DOHH2 (cell line): ENCODE results near the gene UNC13D.
A peak's percentile ranks its signal among the peaks of the same experiment; 100 is the strongest.

Experiments used
- H3F3A ChIP-seq: fragments of 200-600 bp; sonication (generic), shearing (Covaris generic); 2 replicates; pipeline ENCODE4 v1.6.0; 2016; ENCODE audit warnings: antibody characterized with exemption, mild to moderate bottlenecking; ENCODE audit not compliant: control insufficient read depth, insufficient read depth
- H3K27ac ChIP-seq: fragments of 200-600 bp; sonication (generic); 2 replicates; pipeline ENCODE4 v1.5.1; 2014; ENCODE audit warnings: low read depth, mild to moderate bottlenecking, low read length, moderate library complexity
- H3K27me3 ChIP-seq: fragments of 200-600 bp; sonication (generic); 2 replicates; pipeline ENCODE4 v1.6.1; 2014; ENCODE audit warnings: mild to moderate bottlenecking, low read length, mixed read lengths; ENCODE audit not compliant: control insufficient read depth
- H3K36me3 ChIP-seq: fragments of 200-600 bp; sonication (generic); 2 replicates; pipeline ENCODE4 v1.6.1; 2014; ENCODE audit warnings: mild to moderate bottlenecking, low read length, moderate library complexity, mixed read lengths; ENCODE audit not compliant: control insufficient read depth
- H3K4me1 ChIP-seq: fragments of 200-600 bp; sonication (generic); 2 replicates; pipeline ENCODE4 v1.6.1; 2014; ENCODE audit warnings: mild to moderate bottlenecking, low read length, mixed read lengths; ENCODE audit not compliant: control insufficient read depth
- H3K4me2 ChIP-seq: fragments of 200-600 bp; sonication (generic); 2 replicates; pipeline ENCODE4 v1.6.0; 2014; ENCODE audit warnings: mild to moderate bottlenecking, low read length, moderate library complexity
- H3K4me3 ChIP-seq: fragments of 200-600 bp; sonication (generic); 2 replicates; pipeline ENCODE4 v1.5.1; 2014; ENCODE audit warnings: mild to moderate bottlenecking, low read length, mixed read lengths
- H3K79me2 ChIP-seq: fragments of 200-600 bp; sonication (generic); 2 replicates; pipeline ENCODE4 v1.6.1; 2014; ENCODE audit warnings: mild to moderate bottlenecking, low read length, mixed read lengths; ENCODE audit not compliant: control insufficient read depth
- H3K9me2 ChIP-seq: fragments of 200-600 bp; sonication (generic); replicated peaks from 2 replicates; pipeline ENCODE4 v1.6.1; 2014; ENCODE audit warnings: mild to moderate bottlenecking, low read length, mixed read lengths; ENCODE audit not compliant: control insufficient read depth
- H3K9me3 ChIP-seq: fragments of 200-600 bp; sonication (generic); 2 replicates; pipeline ENCODE4 v1.6.1; 2014; ENCODE audit warnings: antibody characterized with exemption, low read length, mixed read lengths; ENCODE audit not compliant: control insufficient read depth, insufficient read depth
- H4K20me1 ChIP-seq: fragments of 200-600 bp; sonication (generic); 2 replicates; pipeline ENCODE4 v1.6.0; 2014; ENCODE audit warnings: low read depth, mild to moderate bottlenecking, antibody characterized with exemption, low read length, moderate library complexity; ENCODE audit not compliant: control insufficient read depth, insufficient read depth
- CTCF ChIP-seq: fragments of 200-600 bp; sonication (generic); IDR thresholded peaks from one replicate; pipeline ENCODE4 v1.5.1; 2014; ENCODE audit warnings: antibody characterized with exemption, mild to moderate bottlenecking, low read depth, low read length; ENCODE audit not compliant: poor library complexity, severe bottlenecking
- EZH2phosphoT487 ChIP-seq: fragments of 200-600 bp; sonication (generic); IDR thresholded peaks from 2 replicates; pipeline ENCODE4 v1.6.1; 2017; ENCODE audit warnings: borderline replicate concordance, mild to moderate bottlenecking, antibody characterized with exemption, low read length, moderate library complexity, mixed read lengths

UNC13D gene

GRCh38 chr17:75827308-75828075 is 16.7 kb downstream of the UNC13D start:
- Histone ChIP-seq H4K20me1 (no peaks in the 10 kb centered on the region), H3K9me2 (no peaks in the 10 kb centered on the region), H3K4me2 (peak overlapping the region; percentile 92), H3K27ac (peak overlapping the region; percentile 56), H3K4me1 (peaks cover 29% of the 10 kb centered on the region), H3K9me3 (no peaks in the 10 kb centered on the region), H3K36me3 (peaks cover 28% of the 10 kb centered on the region), H3K79me2 (no peaks in the 10 kb centered on the region), H3F3A (peaks cover 4% of the 10 kb centered on the region), H3K4me3 (peak overlapping the region; percentile 73), H3K27me3 (no peaks in the 10 kb centered on the region)
- TF ChIP-seq EZH2phosphoT487 (no peak), CTCF (peak; percentile 90)

DNA sequence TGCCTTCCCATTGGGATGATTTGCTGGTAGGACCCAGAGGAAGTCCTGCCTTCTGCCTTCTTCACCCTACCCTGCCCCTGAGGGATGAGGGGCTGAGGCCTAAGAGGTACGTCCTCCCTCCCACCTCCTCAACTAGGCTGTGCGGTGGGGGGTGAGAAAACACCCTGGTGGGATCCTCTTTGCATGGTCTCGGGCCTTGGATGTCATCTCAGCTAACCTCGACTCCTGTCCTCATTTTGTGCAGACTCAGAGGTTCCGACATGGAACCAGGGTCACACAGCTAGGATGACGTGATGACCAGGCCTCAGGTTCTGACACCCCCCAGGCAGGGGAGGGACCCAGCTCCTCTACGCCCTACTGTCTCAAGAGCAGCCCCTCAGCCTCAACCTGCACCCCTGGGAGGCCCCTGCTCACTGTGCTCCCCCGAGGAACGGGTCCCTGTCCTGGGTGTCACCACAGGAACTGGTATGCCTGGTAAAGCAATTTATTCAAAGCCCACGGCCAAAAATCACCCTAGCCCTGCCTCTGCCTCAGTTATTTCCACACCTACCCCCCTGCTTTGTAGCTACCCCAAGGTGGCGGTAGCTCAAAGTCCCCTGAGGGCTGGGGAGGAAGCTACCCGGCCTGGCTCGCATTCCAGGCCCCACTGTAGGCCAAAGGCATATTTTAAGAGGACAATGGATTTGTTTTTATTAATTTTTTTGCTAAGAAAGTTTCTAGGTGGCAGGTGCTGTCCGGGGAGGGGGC is 17.5 kb downstream of the UNC13D start:
- H3K9me2 ChIP-seq = no peaks in the 10 kb centered on the region
- H3K36me3 ChIP-seq = peaks cover 32% of the 10 kb centered on the region
- TF ChIP-seq EZH2phosphoT487 (no peak), CTCF (no peak)
- H3K27me3 ChIP-seq = no peaks in the 10 kb centered on the region
- H3K4me3 ChIP-seq = peak overlapping the region; percentile 73
- H4K20me1 ChIP-seq = no peaks in the 10 kb centered on the region
- peak overlapping the region; percentile 56; the same call in 1 of the 2 replicates for H3K27ac ChIP-seq
- H3K79me2 ChIP-seq = no peaks in the 10 kb centered on the region
- H3F3A ChIP-seq = peaks cover 4% of the 10 kb centered on the region
- peaks cover 24% of the 10 kb centered on the region for H3K4me1 ChIP-seq
- H3K4me2 ChIP-seq = peak overlapping the region; percentile 92
- no peaks in the 10 kb centered on the region for H3K9me3 ChIP-seq

DNA sequence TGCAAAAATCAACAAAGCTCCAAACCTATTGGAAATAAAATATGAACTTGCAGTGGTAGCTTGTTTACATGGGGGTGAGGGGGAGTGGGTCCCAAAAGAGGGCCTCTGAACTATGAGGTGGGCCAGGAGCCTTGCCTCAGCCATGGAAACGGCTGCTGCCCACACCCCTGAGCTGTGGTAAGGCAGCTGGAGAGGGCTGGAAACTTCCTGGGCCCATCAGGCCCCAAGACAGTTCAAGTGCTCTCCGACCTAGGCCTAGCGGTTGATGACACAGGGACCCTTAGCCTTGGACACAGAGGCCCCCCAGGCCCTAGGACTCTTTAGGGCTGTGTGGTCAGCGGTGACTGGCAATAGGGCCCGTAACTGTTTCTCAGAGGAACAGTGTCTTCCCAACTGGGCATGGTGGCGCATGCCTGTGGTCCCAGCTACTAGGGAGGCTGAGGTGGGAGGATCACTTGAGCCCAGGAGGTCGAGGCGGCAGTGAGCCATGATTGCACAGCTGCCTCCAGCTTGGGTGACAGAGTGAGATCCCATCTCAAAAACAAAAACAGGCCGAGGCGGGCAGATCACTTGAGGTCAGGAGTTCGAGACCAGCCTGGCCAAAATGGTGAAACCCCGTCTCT is 18.3 kb downstream of the UNC13D start:
- peaks cover 24% of the 10 kb centered on the region for H3K4me1 ChIP-seq
- no peak overlapping the region for H3K27ac ChIP-seq

More for the DNA sequence above, 18.3 kb downstream of the UNC13D start:
- no peaks in the 10 kb centered on the region for H3K27me3 ChIP-seq
- no peak overlapping the region for H3K4me3 ChIP-seq
- H3F3A ChIP-seq = peaks cover 4% of the 10 kb centered on the region
- no peak overlapping the region for H3K4me2 ChIP-seq
- no peaks in the 10 kb centered on the region for H3K79me2 ChIP-seq
- no peaks in the 10 kb centered on the region for H3K9me2 ChIP-seq
- no peaks in the 10 kb centered on the region for H4K20me1 ChIP-seq
- TF ChIP-seq CTCF = no peak
- TF ChIP-seq EZH2phosphoT487 = no peak
- peaks cover 40% of the 10 kb centered on the region for H3K36me3 ChIP-seq
- no peaks in the 10 kb centered on the region for H3K9me3 ChIP-seq
